ENCODE data around the gene ZNF219.

The ZNF219 gene

DNA sequence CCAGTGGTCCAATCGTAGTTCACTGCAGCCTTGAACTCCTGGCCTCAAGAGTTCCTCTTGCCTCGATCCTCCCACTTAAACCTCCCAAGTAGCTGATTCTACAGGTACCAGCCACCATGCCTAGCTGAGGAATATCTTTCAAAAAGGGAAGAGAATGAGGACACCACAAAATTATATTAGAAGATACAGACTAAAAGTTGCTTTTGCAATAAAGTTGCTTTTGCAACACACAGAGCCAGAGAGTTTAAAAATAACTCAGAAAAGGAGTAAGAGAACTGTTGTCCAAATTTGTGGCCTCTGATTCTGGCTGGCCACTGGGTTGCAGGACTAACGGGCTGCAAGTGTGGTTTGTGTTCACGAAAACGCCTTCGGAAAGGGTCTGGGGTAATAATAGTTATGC lies 22.2 kb upstream of the ZNF219 start:
- TF ChIP-seq, protein P1, sequence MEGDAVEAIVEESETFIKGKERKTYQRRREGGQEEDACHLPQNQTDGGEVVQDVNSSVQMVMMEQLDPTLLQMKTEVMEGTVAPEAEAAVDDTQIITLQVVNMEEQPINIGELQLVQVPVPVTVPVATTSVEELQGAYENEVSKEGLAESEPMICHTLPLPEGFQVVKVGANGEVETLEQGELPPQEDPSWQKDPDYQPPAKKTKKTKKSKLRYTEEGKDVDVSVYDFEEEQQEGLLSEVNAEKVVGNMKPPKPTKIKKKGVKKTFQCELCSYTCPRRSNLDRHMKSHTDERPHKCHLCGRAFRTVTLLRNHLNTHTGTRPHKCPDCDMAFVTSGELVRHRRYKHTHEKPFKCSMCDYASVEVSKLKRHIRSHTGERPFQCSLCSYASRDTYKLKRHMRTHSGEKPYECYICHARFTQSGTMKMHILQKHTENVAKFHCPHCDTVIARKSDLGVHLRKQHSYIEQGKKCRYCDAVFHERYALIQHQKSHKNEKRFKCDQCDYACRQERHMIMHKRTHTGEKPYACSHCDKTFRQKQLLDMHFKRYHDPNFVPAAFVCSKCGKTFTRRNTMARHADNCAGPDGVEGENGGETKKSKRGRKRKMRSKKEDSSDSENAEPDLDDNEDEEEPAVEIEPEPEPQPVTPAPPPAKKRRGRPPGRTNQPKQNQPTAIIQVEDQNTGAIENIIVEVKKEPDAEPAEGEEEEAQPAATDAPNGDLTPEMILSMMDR (IDR thresholded peaks at IDR 0.05; ENCODE audit: insufficient read depth, missing control alignments), result no peak
- DNase-seq (ENCODE audit: insufficient read length, low spot score), result no peak
- FAIRE-seq, result no peak

DNA sequence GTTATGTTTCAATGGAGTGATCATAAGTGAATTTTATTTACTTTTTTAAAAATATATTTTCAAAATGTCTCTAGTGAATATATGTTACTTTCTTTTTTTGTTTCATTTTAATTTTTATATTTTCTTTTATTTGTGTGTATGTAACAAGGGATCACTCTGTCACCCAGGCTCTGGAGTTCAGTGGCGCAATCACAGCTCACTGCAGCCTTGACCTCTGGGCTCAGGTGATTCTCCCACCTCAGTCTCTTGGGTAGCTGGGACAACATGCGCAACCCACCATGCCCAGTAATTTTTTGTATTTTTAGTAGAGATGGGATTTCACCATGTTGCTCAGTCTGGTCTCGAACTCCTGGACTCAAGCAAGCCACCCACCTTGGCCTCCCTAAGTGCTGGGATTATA lies 20.5 kb upstream of the ZNF219 start:
- DNase-seq (ENCODE audit: insufficient read length, low spot score) (no peak), FAIRE-seq (no peak)
- TF ChIP-seq, protein P1 (IDR thresholded peaks at IDR 0.05; ENCODE audit: insufficient read depth, missing control alignments), result no peak

DNA sequence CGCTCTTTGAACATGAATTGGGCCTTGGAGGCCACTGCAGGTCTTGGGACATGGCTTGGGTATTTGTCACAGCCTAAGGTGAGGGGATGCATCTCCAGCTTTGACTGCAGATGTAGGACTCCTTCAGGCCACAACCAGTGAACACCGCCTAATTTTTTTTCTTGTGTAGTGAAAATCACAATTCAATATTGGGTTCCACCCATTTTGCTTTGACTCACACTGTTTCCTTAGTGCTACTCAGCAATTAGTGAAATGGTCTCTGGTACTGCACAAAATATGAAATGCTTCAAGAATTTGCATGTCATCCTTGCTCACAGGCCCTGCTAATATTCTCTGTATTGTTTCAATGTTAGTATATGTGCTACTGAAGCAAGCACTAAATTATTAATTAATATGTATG lies 14.9 kb upstream of the ZNF219 start:
- TF ChIP-seq, protein P1 (IDR thresholded peaks at IDR 0.05; ENCODE audit: insufficient read depth, missing control alignments), result no peak
- no peak for DNase-seq (ENCODE audit: insufficient read length, low spot score)
- no peak for FAIRE-seq

DNA sequence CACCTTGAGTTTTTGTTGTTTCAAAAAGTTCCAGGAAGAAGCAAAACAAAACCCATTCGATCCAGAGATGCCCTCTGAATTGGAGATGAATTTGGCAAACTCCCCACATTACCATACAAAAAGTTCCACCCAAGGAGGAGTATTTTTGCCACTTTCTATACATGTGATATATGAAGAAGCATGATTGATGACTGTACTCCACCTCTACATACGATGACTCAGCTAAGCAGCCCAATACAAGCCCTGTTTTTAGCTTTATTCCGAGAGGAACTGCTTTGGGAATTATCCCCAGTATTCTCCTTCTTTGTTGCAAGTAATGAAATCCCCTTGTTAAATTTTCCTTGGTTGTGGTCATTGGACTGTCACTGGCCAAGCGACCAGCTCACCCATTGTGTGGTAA lies 13.8 kb upstream of the ZNF219 start:
- no peak for DNase-seq (ENCODE audit: insufficient read length, low spot score)
- FAIRE-seq, result no peak
- TF ChIP-seq, protein P1 (IDR thresholded peaks at IDR 0.05; ENCODE audit: insufficient read depth, missing control alignments), result no peak

DNA sequence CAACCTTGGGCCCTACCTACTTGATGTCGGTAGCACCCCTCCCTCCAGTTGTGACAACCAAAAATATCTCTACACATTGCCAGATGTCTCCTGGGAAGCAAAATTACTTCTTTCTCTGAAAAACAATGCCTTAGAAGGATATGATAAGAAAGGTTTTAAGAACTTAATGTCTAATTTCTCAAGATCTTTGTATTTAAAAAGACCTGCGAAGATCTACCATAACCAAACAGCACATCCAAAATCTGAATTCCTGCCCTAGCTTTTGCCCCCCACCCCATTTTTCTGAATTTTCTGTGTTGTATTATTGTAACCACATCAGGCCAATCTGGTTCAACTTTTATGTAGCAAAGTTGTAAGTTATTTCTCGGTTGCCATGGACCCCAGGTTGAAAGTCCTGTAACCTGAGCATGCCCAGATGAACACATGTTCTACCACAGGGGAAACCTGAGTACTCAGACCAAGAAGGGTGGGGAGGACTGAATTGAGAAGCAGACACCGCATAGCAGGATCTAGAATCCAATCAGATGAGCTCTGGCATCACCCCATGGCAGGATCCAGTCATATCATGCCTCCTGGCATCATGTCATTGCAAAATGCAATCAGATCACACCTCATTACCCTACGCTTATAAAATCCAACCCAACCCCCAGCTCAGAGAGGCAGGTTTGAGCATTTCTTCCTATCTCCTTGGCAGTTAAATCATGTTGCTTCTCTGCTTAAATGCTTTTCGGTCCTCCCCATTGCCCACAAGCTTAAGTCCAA lies 11.1 kb upstream of the ZNF219 start:
- TF ChIP-seq, protein P1 (IDR thresholded peaks at IDR 0.05; ENCODE audit: insufficient read depth, missing control alignments), result no peak
- no peak for FAIRE-seq

DNA sequence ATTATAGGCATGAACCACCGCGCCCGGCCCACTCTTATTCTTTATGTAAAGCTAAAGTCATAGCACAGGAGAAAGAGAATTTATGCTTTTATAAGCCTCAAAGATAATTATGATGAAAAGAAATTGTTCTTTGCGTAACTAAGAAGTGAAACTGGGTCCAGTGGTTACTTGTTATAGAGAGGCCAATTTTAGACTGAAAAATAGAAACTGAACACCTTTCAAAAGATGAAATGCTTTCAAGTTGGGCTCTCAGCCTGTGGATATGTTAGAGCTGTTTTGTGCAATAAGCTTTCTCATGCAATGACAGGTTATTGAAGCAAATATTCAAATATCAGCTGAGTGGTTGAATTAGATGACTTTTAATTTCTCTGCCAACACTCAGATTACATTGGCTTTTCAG lies 10.3 kb upstream of the ZNF219 start:
- TF ChIP-seq, protein P1 (IDR thresholded peaks at IDR 0.05; ENCODE audit: insufficient read depth, missing control alignments), result no peak
- DNase-seq (ENCODE audit: insufficient read length, low spot score) (no peak), FAIRE-seq (no peak)

More for the DNA sequence above, 11.1 kb upstream of the ZNF219 start:
- DNase-seq (ENCODE audit: insufficient read length, low spot score), result no peak

DNA sequence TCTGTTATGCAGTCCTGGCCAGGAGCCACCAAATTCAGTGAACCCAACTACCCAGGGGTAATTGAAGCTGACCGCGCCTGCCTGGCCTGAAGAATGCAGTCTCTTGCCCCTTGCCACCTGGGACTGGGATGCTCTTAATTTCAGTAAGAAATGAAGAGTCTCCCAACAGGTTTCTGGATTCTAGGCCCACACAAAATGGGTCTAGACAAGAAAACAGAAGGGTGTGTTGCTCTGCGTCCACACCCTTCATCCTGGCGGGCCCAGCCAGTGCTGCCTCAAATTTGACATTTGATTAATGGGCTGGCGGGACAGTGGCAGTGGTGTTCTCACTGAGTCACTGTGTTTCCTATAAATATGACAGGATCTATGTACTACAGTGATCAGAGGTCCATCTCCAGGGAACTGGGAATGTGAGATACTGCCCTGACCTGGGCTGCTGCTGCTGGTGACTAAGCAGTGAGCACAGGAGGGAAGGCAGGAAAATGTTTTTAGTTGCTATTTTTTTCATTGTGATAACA lies 8.9 kb upstream of the ZNF219 start:
- TF ChIP-seq, protein P1 (IDR thresholded peaks at IDR 0.05; ENCODE audit: insufficient read depth, missing control alignments), result no peak
- FAIRE-seq, result no peak
- DNase-seq (ENCODE audit: insufficient read length, low spot score), result no peak

All from D721Med (cell line).